HEK293 (cell line): ENCODE measurements around the gene CTPS2.

Source experiments
- CTCF ChIA-PET: fragments of 350-600 bp; formaldehyde crosslinking; extraction: SDS; loops from one replicate; lab custom pipeline; 2021; ENCODE audit warnings: antibody characterized with exemption; lab: Yijun Ruan, JAX
- POLR2A ChIA-PET: fragments of 300-600 bp; formaldehyde crosslinking; extraction: SDS; loops from one replicate; lab custom pipeline; 2020; ENCODE audit warnings: antibody characterized with exemption, inconsistent platforms; lab: Yijun Ruan, JAX
- H3K27ac ChIP-seq: fragments of 200-500 bp; sonication (Bioruptor generic); 2 replicates; pipeline ENCODE4 v1.5.1; 2014; ENCODE audit warnings: low read depth, low read length, control low read depth, inconsistent platforms; ENCODE audit errors: extremely low read depth
- H3K36me3 ChIP-seq, 2 experiments: fragments of 200-500 bp in 1 of 2; sonication (Bioruptor generic) in 1 of 2; 1 replicate in 1 of 2; 2 replicates in 1 of 2; pipeline ENCODE4 v1.5.1; 2014 to 2017; ENCODE audit warnings: inconsistent platforms in 2 of 2, low read length in 2 of 2; ENCODE audit not compliant: control insufficient read depth in 2 of 2, insufficient read depth in 1 of 2
- H3K4me1 ChIP-seq: fragments of 200-500 bp; sonication (Bioruptor generic); 2 replicates; pipeline ENCODE4 v1.5.1; 2014; ENCODE audit warnings: mild to moderate bottlenecking, low read length, inconsistent platforms; ENCODE audit not compliant: control insufficient read depth, insufficient read depth
- H3K4me3 ChIP-seq: 2 replicates; pipeline ENCODE4 v1.5.1; 2011; ENCODE audit warnings: low read depth, mild to moderate bottlenecking, control low read depth, low read length, moderate library complexity
- H3K9me3 ChIP-seq: fragments of 200-500 bp; sonication (Bioruptor generic); 2 replicates; pipeline ENCODE4 v1.5.1; 2014; ENCODE audit warnings: low read depth, low read length, inconsistent platforms; ENCODE audit not compliant: control insufficient read depth, insufficient read depth
- CTCF ChIP-seq: fragments of 450-650 bp; formaldehyde crosslinking; IDR thresholded peaks from 2 replicates; pipeline ENCODE4 v1.5.1; 2016; ENCODE audit warnings: missing biosample characterization, missing genetic modification characterization
- GLIS2 ChIP-seq: fragments of 450-650 bp; formaldehyde crosslinking; IDR thresholded peaks from 2 replicates; pipeline ENCODE4 v1.5.1; 2016; ENCODE audit warnings: missing biosample characterization, missing genetic modification characterization
- HOXA7 ChIP-seq: sonication (generic); formaldehyde crosslinking; IDR thresholded peaks from 2 replicates; pipeline ENCODE4 v1.8.1; 2022; ENCODE audit warnings: missing genetic modification reagents, borderline replicate concordance
- KLF1 ChIP-seq: fragments of 450-650 bp; formaldehyde crosslinking; IDR thresholded peaks from 2 replicates; pipeline ENCODE4 v1.5.1; 2016; ENCODE audit warnings: missing biosample characterization, missing genetic modification characterization
- MYNN ChIP-seq: fragments of 450-650 bp; formaldehyde crosslinking; IDR thresholded peaks from 2 replicates; pipeline ENCODE4 v1.5.1; 2016; ENCODE audit warnings: missing biosample characterization, missing genetic modification characterization, borderline replicate concordance
- OVOL3 ChIP-seq: fragments of 450-650 bp; formaldehyde crosslinking; IDR thresholded peaks from 2 replicates; pipeline ENCODE4 v1.5.1; 2016; ENCODE audit warnings: missing biosample characterization, missing genetic modification characterization
- PRDM4 ChIP-seq: fragments of 450-650 bp; formaldehyde crosslinking; IDR thresholded peaks from 2 replicates; pipeline ENCODE4 v1.5.1; 2017; ENCODE audit warnings: missing biosample characterization, missing genetic modification characterization
- ZBTB17 ChIP-seq: fragments of 450-650 bp; formaldehyde crosslinking; IDR thresholded peaks from 2 replicates; pipeline ENCODE4 v1.5.1; 2016; ENCODE audit warnings: missing biosample characterization, missing genetic modification characterization
- ZFP37 ChIP-seq: fragments of 450-650 bp; formaldehyde crosslinking; IDR thresholded peaks from 2 replicates; pipeline ENCODE4 v1.5.1; 2016; ENCODE audit warnings: missing biosample characterization, missing genetic modification characterization
- ZNF140 ChIP-seq: fragments of 450-650 bp; formaldehyde crosslinking; IDR thresholded peaks from 2 replicates; pipeline ENCODE4 v1.5.1; 2016; ENCODE audit warnings: missing biosample characterization, missing genetic modification characterization
- ZNF155 ChIP-seq: fragments of 450-650 bp; formaldehyde crosslinking; IDR thresholded peaks from 2 replicates; pipeline ENCODE4 v1.5.1; 2016; ENCODE audit warnings: missing biosample characterization, missing genetic modification characterization
- ZNF169 ChIP-seq: fragments of 450-650 bp; formaldehyde crosslinking; IDR thresholded peaks from 2 replicates; pipeline ENCODE4 v1.5.1; 2016; ENCODE audit warnings: missing biosample characterization, missing genetic modification characterization
- ZNF18 ChIP-seq: fragments of 450-650 bp; formaldehyde crosslinking; IDR thresholded peaks from 2 replicates; pipeline ENCODE4 v1.5.1; 2016; ENCODE audit warnings: missing biosample characterization, missing genetic modification characterization
- ZNF19 ChIP-seq: fragments of 450-650 bp; formaldehyde crosslinking; IDR thresholded peaks from 2 replicates; pipeline ENCODE4; 2016; ENCODE audit warnings: missing biosample characterization, missing genetic modification characterization, low read depth
- ZNF394 ChIP-seq: fragments of 450-650 bp; formaldehyde crosslinking; IDR thresholded peaks from 2 replicates; pipeline ENCODE4 v1.5.1; 2016; ENCODE audit warnings: missing biosample characterization, missing genetic modification characterization, mild to moderate bottlenecking, moderate library complexity, borderline replicate concordance
- ZNF664 ChIP-seq: fragments of 450-650 bp; formaldehyde crosslinking; IDR thresholded peaks from 2 replicates; pipeline ENCODE4 v1.5.1; 2016; ENCODE audit warnings: missing biosample characterization, missing genetic modification characterization
- ZNF670 ChIP-seq: fragments of 450-650 bp; formaldehyde crosslinking; IDR thresholded peaks from 2 replicates; pipeline ENCODE4 v1.5.1; 2016; ENCODE audit warnings: missing biosample characterization, missing genetic modification characterization, low read depth
- ZNF701 ChIP-seq: fragments of 450-650 bp; formaldehyde crosslinking; IDR thresholded peaks from 2 replicates; pipeline ENCODE4 v1.5.1; 2016; ENCODE audit warnings: missing biosample characterization, missing genetic modification characterization
- ZSCAN23 ChIP-seq: fragments of 450-650 bp; formaldehyde crosslinking; IDR thresholded peaks from 2 replicates; pipeline ENCODE4 v1.5.1; 2016; ENCODE audit warnings: missing biosample characterization, missing genetic modification characterization

CTPS2 gene

GRCh38 chrX:16700734-16701133, 11.7 kb downstream of the CTPS2 start:
- H3K9me3 ChIP-seq, result no peaks in the 10 kb centered on the region
- no peak overlapping the region for H3K27ac ChIP-seq
- H3K36me3 ChIP-seq, result peaks cover 18 to 35% of the 10 kb centered on the region in 2 experiments
- H3K4me1 ChIP-seq, result no peaks in the 10 kb centered on the region
- TF ChIP-seq HOXA7 (no peak), ZBTB17 (tag by site-specific recombination) (no peak), ZSCAN23 (tag by site-specific recombination) (no peak), ZNF670 (no peak)
- ChIA-PET POLR2A (no interaction called here), CTCF (no interaction called here)
- H3K4me3 ChIP-seq, result no peak overlapping the region

GRCh38 chrX:16699389-16699788, 13.1 kb downstream of the CTPS2 start:
- Histone ChIP-seq H3K4me1 (no peaks in the 10 kb centered on the region), H3K27ac (no peak overlapping the region), H3K4me3 (no peak overlapping the region), H3K36me3 (peaks cover 18 to 40% of the 10 kb centered on the region in 2 experiments), H3K9me3 (no peaks in the 10 kb centered on the region)
- CTCF ChIA-PET, result interaction anchor here (0.8 to 1.1 kb wide), 2 partner anchors 262 to 347 kb away, joined by 4 read pairs; no protein-coding TSS in a partner anchor
- POLR2A ChIA-PET, result no interaction called here
- TF ChIP-seq ZNF19 (tag by site-specific recombination) (no peak), KLF1 (tag by site-specific recombination) (no peak), ZNF394 (tag by site-specific recombination) (no peak), ZNF18 (tag by site-specific recombination) (no peak), CTCF (tag by site-specific recombination) (no peak), ZNF664 (tag by site-specific recombination) (no peak), ZFP37 (tag by site-specific recombination) (no peak), GLIS2 (tag by site-specific recombination) (no peak), ZNF701 (tag by site-specific recombination) (no peak), ZNF155 (no peak), OVOL3 (no peak), MYNN (tag by site-specific recombination) (no peak), PRDM4 (tag by site-specific recombination) (no peak), ZNF140 (tag by site-specific recombination) (no peak), ZNF169 (tag by site-specific recombination) (no peak)
